CD4-positive, alpha-beta T cell treated with Interleukin-10 for 1 hour (primary cell): ENCODE results near the gene ANKRD11.
"Not testable (repeated sequence)": the region's sequence is repeated elsewhere in the genome, so short reads cannot be mapped to it uniquely, and the experiment has no call there.

ENCODE experiments used
- DNase-seq: peaks from one replicate; pipeline ENCODE4 v3.0.0-alpha.2; 2020

Gene ANKRD11

GRCh38 chr16:89401641-89402445 is 88.5 kb downstream of the ANKRD11 start:
- DNase-seq, result no peak

GRCh38 chr16:89401205-89401604 is 89.2 kb downstream of the ANKRD11 start:
- DNase-seq, result no peak

GRCh38 chr16:89400740-89401139 is 89.6 kb downstream of the ANKRD11 start:
- no peak for DNase-seq

GRCh38 chr16:89398924-89399323 is 91.4 kb downstream of the ANKRD11 start:
- DNase-seq, result no peak

GRCh38 chr16:89397331-89397861 is 93.0 kb downstream of the ANKRD11 start:
- DNase-seq, result no peak

- no peak for DNase-seq
Observed at GRCh38 chr16:89396156-89396555, 94.2 kb downstream of the ANKRD11 start.

- DNase-seq, result no peak
Observed at GRCh38 chr16:89395150-89396142, 94.9 kb downstream of the ANKRD11 start.

- DNase-seq, result no peak
Observed at GRCh38 chr16:89393738-89394406, 96.5 kb downstream of the ANKRD11 start.

- DNase-seq, result no peak
Observed at GRCh38 chr16:89392881-89393737, 97.3 kb downstream of the ANKRD11 start.

GRCh38 chr16:89390224-89390583 is 100.2 kb downstream of the ANKRD11 start:
- not testable (repeated sequence) for DNase-seq

GRCh38 chr16:89389504-89390223 is 100.7 kb downstream of the ANKRD11 start:
- not testable (repeated sequence) for DNase-seq

GRCh38 chr16:89388536-89388935 is 101.8 kb downstream of the ANKRD11 start:
- no peak for DNase-seq

GRCh38 chr16:89386306-89387185 is 103.8 kb downstream of the ANKRD11 start:
- no peak for DNase-seq

GRCh38 chr16:89385712-89386111 is 104.6 kb downstream of the ANKRD11 start:
- no peak for DNase-seq

- DNase-seq, result no peak
Observed at GRCh38 chr16:89384282-89384681, 106.1 kb downstream of the ANKRD11 start.

GRCh38 chr16:89383095-89384003 is 107.0 kb downstream of the ANKRD11 start:
- peak; percentile 36 for DNase-seq

GRCh38 chr16:89382555-89382954 is 107.8 kb downstream of the ANKRD11 start:
- DNase-seq, result not testable (repeated sequence)

GRCh38 chr16:89381788-89382187 is 108.6 kb downstream of the ANKRD11 start:
- no peak for DNase-seq

GRCh38 chr16:89380681-89381080 is 109.7 kb downstream of the ANKRD11 start:
- DNase-seq, result no peak
